NCI-H524 treated with DMSO at 0.1 percent for 48 hours (cell line): ENCODE data around the gene B3GALT5.

Experiments used
- DNase-seq: peaks from one replicate; lab custom pipeline; 2025; lab: John Stamatoyannopoulos, UW

B3GALT5 gene

GRCh38 chr21:39645331-39645730 is 32.6 kb downstream of the B3GALT5 start:
- no peak for DNase-seq

DNA sequence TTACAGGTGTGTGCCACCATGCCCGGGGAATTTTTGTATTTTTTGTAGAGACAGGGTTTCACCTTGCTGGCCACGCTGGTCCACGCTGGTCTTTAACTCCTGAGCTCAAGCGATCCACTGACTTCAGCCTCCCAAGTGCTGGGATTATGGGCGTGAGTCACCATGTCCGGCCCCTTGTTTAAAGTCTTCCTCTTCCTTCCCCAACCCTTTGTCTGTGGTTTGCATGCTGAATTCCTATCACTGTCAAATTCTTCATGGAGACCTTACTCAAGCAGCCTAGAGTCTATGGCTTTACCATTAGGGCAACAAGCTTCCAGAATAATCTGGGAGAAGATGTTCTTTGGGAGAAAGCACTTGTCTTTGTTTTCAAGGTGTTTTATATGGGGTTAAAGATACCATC is 34.7 kb downstream of the B3GALT5 start:
- no peak for DNase-seq

DNA sequence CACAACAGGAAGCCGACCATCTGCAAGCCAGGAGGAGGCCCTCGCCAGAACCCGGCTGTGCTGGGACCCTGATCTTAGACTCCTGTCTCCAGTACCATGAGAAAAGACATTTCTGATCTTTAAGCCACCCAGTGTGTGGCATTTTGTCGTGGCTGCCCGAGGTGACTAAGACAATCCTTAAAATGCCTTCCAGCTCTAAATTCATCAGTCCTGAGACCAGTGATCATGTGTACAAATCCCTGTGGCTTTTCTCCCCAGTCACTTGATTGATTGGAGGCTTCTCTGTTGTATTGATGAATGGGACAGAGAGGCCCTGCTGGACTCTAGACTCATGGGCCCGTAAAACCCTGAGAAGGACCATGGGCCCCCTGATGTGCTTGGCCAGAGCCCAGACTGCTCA is 36.1 kb downstream of the B3GALT5 start:
- no peak for DNase-seq

DNA sequence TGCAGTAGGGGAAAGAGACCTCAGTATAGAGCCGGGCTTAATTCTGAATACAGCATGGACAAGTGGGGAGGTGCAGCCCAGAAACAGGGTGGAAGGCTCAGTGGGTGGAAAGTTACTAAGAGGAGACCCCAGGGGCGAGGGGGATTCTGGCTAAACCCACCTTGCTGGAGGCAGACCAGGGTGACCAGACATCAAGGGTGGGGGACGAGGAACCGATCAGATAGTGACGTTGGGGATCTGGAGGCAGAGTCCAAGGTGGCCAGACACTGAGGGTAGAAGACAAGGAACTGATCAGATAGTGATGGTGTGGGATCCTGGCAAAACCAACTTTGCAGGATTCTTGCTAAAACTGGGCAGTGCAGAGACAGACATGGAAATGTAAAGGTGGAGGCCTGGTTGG is 36.8 kb downstream of the B3GALT5 start:
- no peak for DNase-seq

DNA sequence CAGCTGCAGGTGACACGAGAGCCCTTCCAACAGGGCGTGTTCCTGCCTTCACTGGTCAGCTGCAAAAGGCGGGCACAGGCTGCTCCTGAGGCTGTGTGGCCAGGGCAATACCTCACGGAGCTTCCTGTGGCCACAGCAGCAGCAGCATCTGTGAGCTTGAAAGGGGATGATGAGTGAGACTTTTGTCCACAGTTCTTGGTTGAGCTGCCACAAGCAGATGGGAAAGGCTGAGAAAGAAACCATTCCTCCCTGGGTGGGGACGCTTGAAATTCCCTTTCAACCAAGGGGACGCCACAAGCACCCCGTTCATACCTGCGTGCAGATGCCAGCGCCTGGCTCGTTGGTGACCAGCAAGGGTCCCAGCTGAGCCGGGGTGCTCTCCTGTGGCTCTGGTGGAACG is 37.6 kb downstream of the B3GALT5 start:
- DNase-seq, result no peak

GRCh38 chr21:39650801-39651200 is 38.1 kb downstream of the B3GALT5 start:
- DNase-seq, result no peak

DNA sequence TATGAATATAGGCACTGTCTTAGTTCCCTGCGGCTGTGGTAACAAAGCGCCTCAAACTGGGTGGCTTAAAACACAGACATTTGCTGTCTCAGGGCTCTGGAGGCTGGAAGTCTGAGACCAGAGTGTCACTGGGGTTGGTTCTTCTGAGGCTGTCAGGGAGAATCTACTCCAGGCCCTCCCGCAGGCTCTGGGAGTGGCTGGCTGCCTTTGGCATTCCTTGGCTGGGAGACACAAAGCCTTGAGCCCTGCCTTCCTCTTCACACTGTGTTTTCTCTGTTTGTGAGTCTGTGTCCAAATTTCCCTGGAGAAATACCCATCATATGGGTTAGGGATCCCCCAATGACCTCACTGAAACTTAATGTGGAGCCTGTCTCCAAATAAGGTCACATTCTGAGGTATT is 38.5 kb downstream of the B3GALT5 start:
- DNase-seq, result no peak

DNA sequence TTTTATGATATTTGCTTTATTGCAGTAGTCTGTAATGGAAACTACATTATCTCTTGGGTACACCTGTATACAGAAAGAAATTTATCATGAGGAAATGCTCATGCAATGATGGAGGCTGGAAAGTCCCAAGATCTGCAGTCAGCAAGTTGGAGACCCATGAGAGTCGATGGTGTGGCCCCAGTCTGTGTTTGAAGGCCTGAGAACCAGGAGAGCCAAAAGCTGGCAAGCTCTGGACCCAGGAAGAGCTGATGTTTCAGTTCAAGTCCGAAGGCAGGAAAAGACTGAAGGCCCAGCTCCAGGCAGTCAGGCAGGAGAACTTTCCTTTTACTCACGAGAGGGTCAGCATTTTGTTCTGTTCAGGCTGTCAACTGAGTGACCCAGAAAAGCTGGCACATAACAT is 42.2 kb downstream of the B3GALT5 start:
- no peak for DNase-seq

GRCh38 chr21:39655589-39655988 is 42.8 kb downstream of the B3GALT5 start:
- DNase-seq, result no peak

DNA sequence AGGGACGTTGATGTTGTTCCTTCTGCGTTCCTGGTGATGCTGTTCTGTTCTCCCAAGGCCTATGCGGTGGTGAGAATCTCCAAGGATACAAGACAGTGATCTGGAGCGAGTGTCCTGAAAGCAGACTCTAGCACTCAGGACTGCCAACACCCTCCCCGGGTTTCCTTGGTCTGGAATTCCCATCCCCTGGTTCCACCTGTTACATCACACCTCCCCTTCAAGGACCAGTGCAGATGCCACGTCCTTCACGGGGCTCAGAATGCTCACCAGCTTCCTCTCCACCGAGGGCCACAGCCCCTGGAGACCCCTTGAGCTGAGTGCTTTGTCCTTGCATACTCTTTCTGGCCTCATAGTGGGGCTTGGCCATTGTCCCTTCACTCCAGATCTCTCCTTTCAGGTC is 43.5 kb downstream of the B3GALT5 start:
- DNase-seq, result no peak

DNA sequence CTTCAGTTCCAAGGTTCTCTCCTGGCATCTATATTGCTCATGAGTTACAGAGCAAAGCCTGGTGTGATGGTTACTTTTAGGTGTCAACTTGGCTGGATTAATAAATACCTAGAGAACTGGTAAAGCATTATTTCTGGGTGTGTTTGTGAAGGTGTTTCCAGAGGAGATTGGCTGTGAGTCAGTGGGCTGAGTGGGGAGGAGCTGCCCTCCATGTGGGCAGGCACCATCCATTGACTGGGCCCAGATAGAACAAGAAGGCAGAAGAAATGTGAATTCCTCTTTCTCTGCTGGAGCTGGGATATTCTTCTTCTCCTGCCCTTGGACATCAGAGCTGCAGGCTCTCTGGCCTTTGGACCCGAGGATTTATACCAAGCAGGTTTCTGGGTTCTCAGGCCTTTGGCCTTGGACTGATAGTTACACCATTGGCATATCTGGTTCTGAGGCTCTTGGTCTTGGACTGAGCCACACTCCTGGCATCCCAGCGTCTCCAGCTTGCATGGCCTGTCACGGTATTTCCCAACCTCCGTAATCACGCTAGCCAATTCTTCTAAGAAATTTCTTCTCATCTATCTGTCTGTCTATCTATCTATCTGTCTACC is 44.5 kb downstream of the B3GALT5 start:
- no peak for DNase-seq

- no peak for DNase-seq
Measured at GRCh38 chr21:39658066-39658465, 45.3 kb downstream of the B3GALT5 start.

- DNase-seq, result no peak
Measured at GRCh38 chr21:39659070-39659815, 46.5 kb downstream of the B3GALT5 start.

- no peak for DNase-seq
Measured at GRCh38 chr21:39660191-39660980, 47.6 kb downstream of the B3GALT5 start.

DNA sequence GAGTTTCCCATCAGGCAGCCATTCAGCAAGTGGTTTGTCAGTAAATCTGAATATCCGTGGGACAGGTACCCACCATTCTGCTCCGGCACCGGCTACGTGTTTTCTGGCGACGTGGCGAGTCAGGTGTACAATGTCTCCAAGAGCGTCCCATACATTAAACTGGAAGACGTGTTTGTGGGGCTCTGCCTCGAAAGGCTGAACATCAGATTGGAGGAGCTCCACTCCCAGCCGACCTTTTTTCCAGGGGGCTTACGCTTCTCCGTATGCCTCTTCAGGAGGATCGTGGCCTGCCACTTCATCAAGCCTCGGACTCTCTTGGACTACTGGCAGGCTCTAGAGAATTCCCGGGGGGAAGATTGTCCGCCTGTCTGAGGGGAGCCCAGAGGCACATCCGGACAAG is 48.4 kb downstream of the B3GALT5 start:
- no peak for DNase-seq

DNA sequence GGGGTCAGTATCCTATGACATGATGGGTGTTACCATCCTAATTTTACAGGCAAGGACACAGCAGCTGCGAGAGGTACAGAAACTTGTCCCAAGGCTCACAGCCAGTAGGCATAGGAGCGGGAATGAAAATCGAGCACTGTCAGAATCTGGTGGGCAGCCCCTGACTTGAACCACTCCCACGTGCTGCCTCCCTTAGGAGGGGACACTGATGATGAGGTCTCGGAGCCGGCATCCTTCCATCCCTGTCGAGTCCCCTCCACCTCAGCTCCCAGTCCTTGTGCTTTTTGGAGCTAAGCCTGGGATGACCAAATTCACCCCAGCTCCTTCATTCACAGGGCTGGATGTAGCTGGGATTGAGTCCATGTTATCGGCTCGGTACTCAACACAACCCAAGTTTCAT is 49.0 kb downstream of the B3GALT5 start:
- DNase-seq, result no peak

- DNase-seq, result no peak
Measured at GRCh38 chr21:39662411-39662953, 49.7 kb downstream of the B3GALT5 start.

- DNase-seq, result no peak
Measured at GRCh38 chr21:39663066-39663465, 50.3 kb downstream of the B3GALT5 start.

GRCh38 chr21:39663742-39664492 is 51.2 kb downstream of the B3GALT5 start:
- no peak for DNase-seq

DNA sequence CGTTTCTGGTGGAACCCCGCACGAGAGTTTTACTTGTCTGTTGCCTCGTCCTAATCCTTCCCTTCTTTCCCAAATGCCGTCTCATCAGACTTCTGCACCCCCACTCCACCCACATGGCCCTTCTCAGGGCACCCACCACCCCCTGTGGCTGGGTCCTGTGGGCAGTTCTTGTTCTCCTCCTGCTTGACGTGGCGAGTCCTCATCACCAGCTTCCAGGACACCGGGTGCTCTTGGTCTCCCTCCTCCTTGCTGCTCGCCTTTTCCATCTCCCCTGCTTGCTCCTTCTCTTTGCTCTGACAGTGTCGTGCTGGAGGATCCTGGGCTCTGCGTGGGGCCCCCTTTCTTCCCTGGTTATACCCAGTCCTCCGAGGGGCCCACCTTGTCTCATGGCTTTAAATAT is 51.8 kb downstream of the B3GALT5 start:
- DNase-seq, result no peak

DNA sequence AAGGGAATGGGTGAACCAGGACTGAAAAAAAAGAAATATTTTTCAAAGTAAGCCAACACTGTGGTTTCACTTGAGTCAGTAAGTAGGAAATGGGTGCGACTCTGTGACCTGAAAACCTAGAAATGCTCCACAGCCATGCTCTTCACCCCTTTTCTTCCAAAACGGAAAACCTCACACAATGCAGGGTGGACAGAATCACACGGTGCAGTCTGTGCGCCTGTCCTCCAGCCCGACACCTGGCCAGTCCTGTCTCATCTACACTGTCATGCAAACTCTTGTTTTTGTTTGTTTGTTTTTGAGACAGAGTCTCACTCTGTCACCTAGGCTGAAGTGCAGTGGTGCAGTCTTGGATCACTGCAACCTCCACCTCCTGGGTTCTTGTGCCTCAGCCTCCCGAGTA is 53.3 kb downstream of the B3GALT5 start:
- DNase-seq, result no peak

DNA sequence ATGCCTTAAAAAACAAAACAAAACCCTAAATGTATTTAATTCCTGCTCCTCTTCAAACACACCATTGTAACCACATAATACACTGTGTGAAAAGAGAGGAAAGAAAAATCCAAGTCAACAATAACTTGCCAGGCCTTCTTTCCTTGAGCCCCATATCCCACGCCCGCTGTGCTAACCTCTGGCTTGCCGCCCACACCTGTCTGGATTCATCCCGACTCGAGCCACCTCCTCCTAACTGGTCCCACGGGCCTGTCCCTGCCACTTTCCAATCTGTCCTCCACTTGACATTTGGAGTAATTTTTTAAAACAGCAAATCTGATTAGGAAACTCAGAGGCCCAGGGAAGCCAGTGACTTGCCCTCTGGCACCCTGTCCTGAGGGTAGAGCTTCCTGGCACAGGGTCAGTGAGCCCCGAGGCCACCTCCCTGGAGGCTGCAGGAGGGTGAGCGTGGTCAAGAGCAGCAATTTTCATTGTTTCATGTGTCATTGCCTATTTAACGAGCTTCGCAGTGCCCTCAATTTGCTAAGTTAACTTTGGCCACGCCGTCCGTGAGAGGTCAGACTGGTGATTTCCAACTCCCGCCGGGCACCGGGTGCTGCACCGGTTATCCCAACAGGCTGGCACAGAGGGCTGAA is 54.1 kb downstream of the B3GALT5 start:
- no peak for DNase-seq
